Activated naive CD4-positive, alpha-beta T cell treated with anti-CD3 and anti-CD28 coated beads for 36 hours (primary cell): ENCODE measurements around the gene ZNF710. TPM values are rescaled to one million over a fixed set of nuclear protein-coding genes. Genes with fewer than 3 reads are reported as not detected.
A peak's percentile ranks its signal among the peaks of the same experiment; 100 is the strongest.
"Not testable (repeated sequence)": the region's sequence is repeated elsewhere in the genome, so short reads cannot be mapped to it uniquely, and the experiment has no call there.

Source experiments
- CTCF ChIA-PET: fragments of 350-600 bp; sonication (Branson Sonifier 250); formaldehyde crosslinking; loops from one replicate; lab custom pipeline; 2021; ENCODE audit warnings: antibody characterized with exemption; lab: Charles Lee
- DNase-seq: peaks from one replicate; pipeline ENCODE4 v3.0.0-alpha.2; 2020
- H3K27ac Mint-ChIP-seq: one replicate; pipeline ENCODE4 v1.8.0; 2021; ENCODE audit warnings: mild to moderate bottlenecking, mixed read lengths
- H3K27me3 Mint-ChIP-seq: one replicate; pipeline ENCODE4 v1.8.0; 2021; ENCODE audit warnings: low read depth, mixed read lengths
- H3K36me3 Mint-ChIP-seq: one replicate; pipeline ENCODE4 v1.8.0; 2021; ENCODE audit warnings: low read depth, mixed read lengths
- H3K4me1 Mint-ChIP-seq: one replicate; pipeline ENCODE4 v1.8.0; 2021; ENCODE audit warnings: low read depth, mixed read lengths
- H3K4me3 Mint-ChIP-seq: one replicate; pipeline ENCODE4 v1.8.0; 2021; ENCODE audit warnings: mild to moderate bottlenecking, moderate library complexity, mixed read lengths
- H3K9me3 Mint-ChIP-seq: one replicate; pipeline ENCODE4 v1.8.0; 2021; ENCODE audit warnings: mixed read lengths
- intact Hi-C: fragments of 100-400 bp; cut with micrococcal nuclease; formaldehyde crosslinking; loops from one replicate; pipeline ENCODE4 v1.15.1; 2023
- total RNA-seq, 2 experiments: library from RNA; stranded (reverse); gene quantifications; one replicate each; pipeline ENCODE4 v1.2.3, GENCODE V29; 2021

ZNF710 gene, protein sequence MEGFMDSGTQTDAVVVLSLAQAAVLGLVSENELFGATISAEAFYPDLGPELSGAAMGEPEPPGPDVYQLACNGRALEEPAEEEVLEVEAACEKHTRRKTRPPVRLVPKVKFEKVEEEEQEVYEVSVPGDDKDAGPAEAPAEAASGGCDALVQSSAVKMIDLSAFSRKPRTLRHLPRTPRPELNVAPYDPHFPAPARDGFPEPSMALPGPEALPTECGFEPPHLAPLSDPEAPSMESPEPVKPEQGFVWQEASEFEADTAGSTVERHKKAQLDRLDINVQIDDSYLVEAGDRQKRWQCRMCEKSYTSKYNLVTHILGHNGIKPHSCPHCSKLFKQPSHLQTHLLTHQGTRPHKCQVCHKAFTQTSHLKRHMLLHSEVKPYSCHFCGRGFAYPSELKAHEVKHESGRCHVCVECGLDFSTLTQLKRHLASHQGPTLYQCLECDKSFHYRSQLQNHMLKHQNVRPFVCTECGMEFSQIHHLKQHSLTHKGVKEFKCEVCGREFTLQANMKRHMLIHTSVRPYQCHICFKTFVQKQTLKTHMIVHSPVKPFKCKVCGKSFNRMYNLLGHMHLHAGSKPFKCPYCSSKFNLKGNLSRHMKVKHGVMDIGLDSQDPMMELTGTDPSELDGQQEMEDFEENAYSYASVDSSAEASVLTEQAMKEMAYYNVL
- total RNA-seq: 10 to 100 TPM; 17.3 to 19.8 TPM

DNA sequence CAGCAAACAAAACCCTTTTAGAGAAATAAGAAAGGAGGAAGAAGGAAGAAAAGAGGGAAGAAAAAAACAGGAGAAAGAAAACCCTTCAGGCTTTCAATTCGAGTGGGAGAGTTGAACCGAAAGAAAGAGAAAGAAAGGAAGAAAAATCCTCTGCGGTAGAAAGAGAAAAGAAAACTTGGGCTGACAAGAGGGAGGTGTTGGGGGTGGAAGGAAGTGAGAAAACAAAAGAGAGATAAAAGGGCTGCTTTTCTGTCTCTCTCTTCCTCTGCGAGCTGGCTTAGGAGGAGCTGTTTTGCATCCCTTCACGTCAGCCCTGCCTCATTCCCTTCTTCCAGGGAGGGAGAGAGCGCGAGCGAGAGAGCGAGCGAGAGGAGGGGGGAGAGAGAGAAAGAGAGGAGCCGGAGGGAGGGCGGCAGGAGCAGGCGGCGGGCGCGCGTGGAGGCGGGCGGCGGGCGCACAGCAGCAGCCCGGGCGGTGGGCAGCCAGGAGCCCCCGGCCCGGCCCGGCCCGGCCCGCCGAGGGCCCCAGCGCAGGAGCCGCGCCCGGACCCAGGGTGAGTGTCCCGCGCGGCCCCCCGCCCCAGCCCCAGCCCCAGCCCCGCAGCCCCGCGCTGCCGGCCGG, at the start of gene ZNF710:
Gene ZNF710, plus strand, starts transcription at position 263 of the 621 bp plus-strand sequence. CDS start 65,814 bp downstream, outside the sequence.
- no peaks in the 10 kb centered on the region for H3K27me3 Mint-ChIP-seq
- peak; percentile 55 for DNase-seq
- intact Hi-C loops: loop anchor here (5.0 to 10.0 kb wide), 3 partner anchors 231 to 1376 kb away; partner anchors contain the start of genes AEN, CIB1, GDPGP1 and NGRN
- CTCF ChIA-PET: interaction anchor here (1.1 kb wide), 1 partner anchor 9 kb away, joined by 4 read pairs; no protein-coding TSS in a partner anchor
- H3K4me1 Mint-ChIP-seq: peaks cover 50% of the 10 kb centered on the region
- H3K9me3 Mint-ChIP-seq: no peaks in the 10 kb centered on the region
- H3K4me3 Mint-ChIP-seq: peak within 1 kb of the TSS; percentile 98
- peak within 1 kb of the TSS; percentile 97 for H3K27ac Mint-ChIP-seq
- H3K36me3 Mint-ChIP-seq: peaks cover 1% of the 10 kb centered on the region

DNA sequence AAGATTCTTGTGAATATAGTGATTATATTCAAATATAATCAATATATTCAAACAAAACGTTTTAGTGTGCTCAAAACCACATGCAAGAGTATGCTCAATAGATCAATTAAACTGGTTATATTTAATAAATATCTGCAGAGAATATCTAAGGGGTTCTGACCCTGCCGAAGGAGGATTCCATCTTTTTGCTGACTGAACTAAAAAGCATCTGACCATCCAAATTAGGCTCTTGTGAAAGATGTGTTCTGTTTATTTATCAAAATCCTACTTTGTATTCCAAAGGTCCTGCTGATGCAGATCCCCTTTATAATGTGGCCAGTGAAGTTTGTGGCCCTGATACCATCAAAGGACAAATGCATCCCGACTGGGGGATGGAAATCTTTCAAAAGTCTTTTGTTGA, 46.6 kb upstream of the ZNF710 start:
- no peak for DNase-seq
- CTCF ChIA-PET: no interaction called here
- H3K4me3 Mint-ChIP-seq: no peak overlapping the region
- H3K9me3 Mint-ChIP-seq: peaks cover 4% of the 10 kb centered on the region
- no peaks in the 10 kb centered on the region for H3K4me1 Mint-ChIP-seq
- H3K27ac Mint-ChIP-seq: no peak overlapping the region
- no peaks in the 10 kb centered on the region for H3K36me3 Mint-ChIP-seq
- intact Hi-C loops: no loop called here
- no peaks in the 10 kb centered on the region for H3K27me3 Mint-ChIP-seq

DNA sequence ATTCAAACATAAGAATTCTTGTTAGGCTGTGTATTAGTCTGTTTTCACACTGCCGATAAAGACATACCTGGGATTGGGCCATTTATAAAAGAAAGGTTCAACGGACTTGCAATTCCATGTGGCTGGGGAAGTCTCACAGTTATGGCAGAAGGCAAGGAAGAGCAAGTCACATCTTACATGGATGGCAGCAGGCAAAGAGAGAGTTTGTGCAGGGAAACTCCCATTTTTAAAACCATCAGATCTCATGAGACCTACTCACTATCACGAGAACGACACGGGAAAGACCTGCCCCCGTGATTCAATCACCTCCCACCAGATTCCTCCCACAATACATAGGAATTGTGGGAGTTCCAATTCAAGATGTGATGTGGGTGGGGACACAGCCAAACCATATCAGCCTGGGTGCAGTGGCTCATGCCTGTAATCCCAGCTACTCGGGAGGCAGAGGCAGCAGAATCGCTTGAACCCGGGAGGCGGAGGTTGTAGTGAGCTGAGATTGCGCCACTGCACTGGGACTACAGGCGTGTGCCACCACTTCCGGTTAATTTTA, 45.6 kb upstream of the ZNF710 start:
- H3K4me1 Mint-ChIP-seq, intact Hi-C loops, H3K4me3 Mint-ChIP-seq, CTCF ChIA-PET, H3K27ac Mint-ChIP-seq, H3K9me3 Mint-ChIP-seq, DNase-seq, H3K36me3 Mint-ChIP-seq, H3K27me3 Mint-ChIP-seq: not testable (repeated sequence)

DNA sequence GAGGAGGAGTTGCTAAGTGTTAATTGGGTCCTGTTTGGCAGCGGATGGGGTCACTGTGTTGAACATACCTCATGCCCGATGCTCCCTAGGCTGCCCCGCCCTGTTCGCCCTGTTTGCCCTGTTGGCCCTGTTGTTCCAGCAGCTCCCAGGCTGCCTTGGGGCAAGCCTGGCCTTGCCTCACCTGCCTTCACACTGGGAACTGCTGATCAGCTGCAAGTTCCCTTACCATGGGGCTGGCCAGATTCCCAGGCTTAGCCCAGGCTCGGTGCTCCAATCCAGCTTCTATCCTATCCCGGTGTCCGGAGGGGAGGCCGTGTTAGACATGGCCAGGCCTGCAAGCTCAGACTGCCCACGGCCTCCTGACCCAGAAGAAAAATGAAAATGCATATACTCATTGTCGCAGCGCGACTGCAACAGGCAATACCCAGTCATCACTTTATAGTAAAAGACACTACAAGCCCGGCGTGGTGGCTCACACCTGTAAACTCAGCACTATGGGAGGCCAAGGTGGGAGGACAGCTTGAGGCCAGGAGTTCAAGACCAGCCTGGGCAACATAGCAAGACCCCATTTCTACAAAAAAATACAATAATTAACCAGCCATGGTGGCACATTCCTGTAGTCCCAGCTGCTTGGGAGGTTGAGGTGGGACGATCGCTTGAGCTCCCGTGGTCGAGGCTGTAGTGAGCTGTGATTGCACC, 42.9 kb upstream of the ZNF710 start:
- H3K4me1 Mint-ChIP-seq: no peaks in the 10 kb centered on the region
- intact Hi-C loops: no loop called here
- peaks cover 4% of the 10 kb centered on the region for H3K9me3 Mint-ChIP-seq
- H3K4me3 Mint-ChIP-seq: no peak overlapping the region
- H3K36me3 Mint-ChIP-seq: no peaks in the 10 kb centered on the region
- no peaks in the 10 kb centered on the region for H3K27me3 Mint-ChIP-seq
- no peak overlapping the region for H3K27ac Mint-ChIP-seq
- DNase-seq: no peak
- CTCF ChIA-PET: interaction anchor here (1.1 to 1.4 kb wide), 2 partner anchors 11 to 83 kb away, joined by 3 read pairs; no protein-coding TSS in a partner anchor

DNA sequence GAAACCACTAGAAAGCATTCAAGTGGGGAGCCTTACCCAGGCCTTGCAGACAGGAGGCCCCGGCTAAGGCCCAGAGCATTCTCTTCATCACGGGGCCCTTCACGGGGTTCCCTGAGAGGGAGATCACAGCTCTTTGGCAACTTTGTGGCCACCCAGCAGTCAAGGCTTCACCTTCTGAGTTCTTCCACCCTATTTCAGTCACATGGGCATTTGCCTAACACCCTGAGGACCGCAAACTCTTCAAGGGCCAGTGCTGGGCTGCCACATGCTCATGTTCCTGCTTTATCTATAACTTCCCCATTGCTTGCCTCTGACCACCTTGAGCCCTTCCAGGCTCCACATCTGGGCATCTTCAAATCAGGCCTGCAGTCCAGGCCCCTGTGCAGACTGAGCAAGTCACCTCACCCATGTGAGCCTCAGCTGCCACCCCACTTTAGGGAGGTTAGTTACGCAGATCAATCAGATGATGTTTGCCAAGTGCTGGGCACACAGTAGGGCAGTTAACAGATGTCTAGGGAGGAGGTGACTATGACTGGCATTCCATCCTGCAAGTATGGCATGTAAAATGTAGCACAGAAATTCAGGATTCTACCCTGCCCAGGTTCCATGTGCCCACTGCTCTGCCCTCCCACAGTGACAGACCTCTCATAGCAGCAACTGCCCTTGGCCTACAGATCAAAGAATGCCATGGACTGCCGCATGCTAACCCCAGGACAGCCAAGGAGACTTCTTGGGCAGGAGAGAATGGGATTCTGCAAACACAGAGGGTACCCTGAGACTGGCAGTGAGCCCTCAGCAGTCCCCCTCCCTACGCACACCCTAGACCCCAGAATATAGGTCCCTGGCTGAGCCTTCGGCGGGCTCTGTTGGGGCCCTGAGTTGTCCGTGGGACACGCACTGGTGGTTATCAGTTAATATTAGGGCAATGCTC, 37.6 kb upstream of the ZNF710 start:
- DNase-seq: no peak
- H3K4me1 Mint-ChIP-seq: no peaks in the 10 kb centered on the region
- no peaks in the 10 kb centered on the region for H3K27me3 Mint-ChIP-seq
- CTCF ChIA-PET: interaction anchor here (0.6 kb wide), 1 partner anchor 126 kb away, joined by 6 read pairs; no protein-coding TSS in a partner anchor
- no peak overlapping the region for H3K27ac Mint-ChIP-seq
- H3K9me3 Mint-ChIP-seq: no peaks in the 10 kb centered on the region
- no peak overlapping the region for H3K4me3 Mint-ChIP-seq
- no peaks in the 10 kb centered on the region for H3K36me3 Mint-ChIP-seq
- intact Hi-C loops: no loop called here

DNA sequence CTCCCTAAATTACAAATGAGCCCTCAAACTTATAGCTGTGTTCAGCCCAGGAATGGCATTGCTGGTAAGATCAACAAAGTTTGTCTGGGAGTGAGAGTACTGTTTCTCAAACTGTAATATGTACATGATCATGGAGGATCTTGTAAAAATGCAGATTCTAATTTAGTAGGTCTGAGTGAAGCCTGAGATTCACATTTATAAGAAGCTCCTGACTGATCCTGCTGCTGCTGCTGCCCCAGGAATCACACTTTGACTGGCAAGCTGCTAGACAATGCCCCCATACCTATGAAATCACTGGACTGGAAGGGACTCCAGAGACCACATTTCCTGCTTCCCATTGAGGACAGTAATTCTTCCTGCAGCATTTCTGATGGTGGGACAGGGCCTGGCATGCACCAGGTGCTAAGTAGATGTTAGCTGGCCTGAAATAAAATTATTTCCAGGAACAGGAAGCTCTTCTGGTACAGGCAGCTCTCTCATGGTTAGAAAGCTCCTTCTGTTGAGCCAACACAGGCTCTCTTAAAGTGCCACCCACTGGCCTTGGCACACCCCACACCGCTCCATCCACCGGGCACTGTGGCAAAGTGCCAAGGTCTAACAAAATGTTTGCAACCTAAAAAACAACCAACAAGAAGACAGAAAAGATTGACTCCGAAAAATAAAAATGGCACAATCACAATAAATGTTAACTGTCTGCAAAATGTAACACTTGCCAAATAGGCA, 36.7 kb upstream of the ZNF710 start:
- H3K4me1 Mint-ChIP-seq: no peaks in the 10 kb centered on the region
- no peaks in the 10 kb centered on the region for H3K27me3 Mint-ChIP-seq
- no peak for DNase-seq
- no peak overlapping the region for H3K4me3 Mint-ChIP-seq
- no peaks in the 10 kb centered on the region for H3K36me3 Mint-ChIP-seq
- CTCF ChIA-PET: no interaction called here
- intact Hi-C loops: no loop called here
- H3K27ac Mint-ChIP-seq: no peak overlapping the region
- no peaks in the 10 kb centered on the region for H3K9me3 Mint-ChIP-seq

DNA sequence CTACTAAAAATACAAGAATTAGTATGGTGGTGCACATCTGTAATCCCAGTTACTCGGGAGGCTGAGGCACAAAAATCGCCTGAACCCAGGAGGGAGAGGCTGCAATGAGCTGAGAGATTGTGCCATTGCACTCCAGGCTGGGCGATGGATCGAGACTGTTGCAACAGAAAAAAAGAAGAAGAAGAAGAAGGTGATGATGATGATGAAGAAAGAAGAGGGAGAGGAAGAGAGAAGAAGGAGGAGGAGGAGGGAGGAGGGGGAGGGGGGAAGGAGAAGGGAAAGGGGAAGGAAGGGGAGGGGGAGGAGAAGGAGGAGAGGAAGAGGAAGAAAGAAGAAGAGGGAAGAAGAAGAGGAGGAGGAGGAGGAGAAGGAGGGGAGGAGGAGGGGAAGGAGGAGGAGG, 33.2 kb upstream of the ZNF710 start:
- Mint-ChIP-seq H3K4me1 (no peaks in the 10 kb centered on the region), H3K9me3 (no peaks in the 10 kb centered on the region), H3K27me3 (no peaks in the 10 kb centered on the region), H3K4me3 (no peak overlapping the region), H3K36me3 (no peaks in the 10 kb centered on the region), H3K27ac (no peak overlapping the region)
- CTCF ChIA-PET: no interaction called here
- intact Hi-C loops: no loop called here
- DNase-seq: no peak

DNA sequence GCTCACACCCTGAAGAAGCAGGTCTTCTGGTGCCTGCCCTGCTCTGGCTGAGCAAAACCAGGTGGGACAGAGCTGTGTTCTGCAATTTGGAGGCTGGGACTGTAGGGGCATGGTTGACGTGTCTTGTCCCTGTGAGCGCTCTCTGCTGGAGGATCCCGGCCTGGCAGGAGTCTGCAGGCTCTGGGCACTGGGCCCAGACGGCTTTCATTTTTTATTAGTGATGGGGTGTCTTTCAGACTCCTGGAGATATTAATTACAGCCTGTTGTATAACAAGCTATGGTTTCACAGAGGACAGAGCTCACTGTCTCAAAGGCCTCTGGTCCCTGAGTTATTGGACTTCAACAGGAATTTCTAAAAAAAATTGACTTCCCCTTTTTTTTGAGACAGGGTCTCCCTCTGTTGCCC, 29.5 kb upstream of the ZNF710 start:
- Mint-ChIP-seq H3K9me3 (no peaks in the 10 kb centered on the region), H3K27me3 (no peaks in the 10 kb centered on the region), H3K4me1 (no peaks in the 10 kb centered on the region), H3K27ac (no peak overlapping the region), H3K36me3 (no peaks in the 10 kb centered on the region), H3K4me3 (no peak overlapping the region)
- CTCF ChIA-PET: interaction anchor here (1.3 to 1.6 kb wide), 2 partner anchors 73 to 84 kb away, joined by 3 to 6 read pairs; no protein-coding TSS in a partner anchor
- intact Hi-C loops: no loop called here
- DNase-seq: peak; percentile 64

DNA sequence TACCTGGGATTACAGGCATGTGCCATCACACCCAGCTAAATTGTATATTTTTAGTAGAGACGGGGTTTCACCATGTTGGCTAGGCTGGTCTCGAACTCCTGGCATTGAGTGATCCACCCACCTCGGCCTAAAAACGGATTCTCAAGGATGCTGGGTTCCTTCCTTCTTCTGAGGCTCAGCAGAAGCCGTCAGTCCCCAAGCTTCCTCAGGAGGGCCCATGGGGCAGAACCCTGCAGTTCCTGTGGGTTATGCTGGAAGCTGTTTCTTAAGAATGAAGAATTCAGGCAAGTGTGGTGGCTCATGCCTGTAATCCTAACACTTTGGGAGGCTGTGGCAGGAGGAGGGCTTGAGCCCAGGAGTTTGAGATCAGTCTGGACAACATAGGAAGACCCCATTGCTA, 29.0 kb upstream of the ZNF710 start:
- Mint-ChIP-seq H3K4me3 (no peak overlapping the region), H3K27me3 (no peaks in the 10 kb centered on the region), H3K36me3 (no peaks in the 10 kb centered on the region), H3K9me3 (no peaks in the 10 kb centered on the region), H3K4me1 (no peaks in the 10 kb centered on the region), H3K27ac (no peak overlapping the region)
- intact Hi-C loops: no loop called here
- CTCF ChIA-PET: interaction anchor here (0.5 to 1.6 kb wide), 4 partner anchors 67 to 240 kb away, joined by 3 to 6 read pairs (median 3); no protein-coding TSS in a partner anchor
- DNase-seq: no peak

DNA sequence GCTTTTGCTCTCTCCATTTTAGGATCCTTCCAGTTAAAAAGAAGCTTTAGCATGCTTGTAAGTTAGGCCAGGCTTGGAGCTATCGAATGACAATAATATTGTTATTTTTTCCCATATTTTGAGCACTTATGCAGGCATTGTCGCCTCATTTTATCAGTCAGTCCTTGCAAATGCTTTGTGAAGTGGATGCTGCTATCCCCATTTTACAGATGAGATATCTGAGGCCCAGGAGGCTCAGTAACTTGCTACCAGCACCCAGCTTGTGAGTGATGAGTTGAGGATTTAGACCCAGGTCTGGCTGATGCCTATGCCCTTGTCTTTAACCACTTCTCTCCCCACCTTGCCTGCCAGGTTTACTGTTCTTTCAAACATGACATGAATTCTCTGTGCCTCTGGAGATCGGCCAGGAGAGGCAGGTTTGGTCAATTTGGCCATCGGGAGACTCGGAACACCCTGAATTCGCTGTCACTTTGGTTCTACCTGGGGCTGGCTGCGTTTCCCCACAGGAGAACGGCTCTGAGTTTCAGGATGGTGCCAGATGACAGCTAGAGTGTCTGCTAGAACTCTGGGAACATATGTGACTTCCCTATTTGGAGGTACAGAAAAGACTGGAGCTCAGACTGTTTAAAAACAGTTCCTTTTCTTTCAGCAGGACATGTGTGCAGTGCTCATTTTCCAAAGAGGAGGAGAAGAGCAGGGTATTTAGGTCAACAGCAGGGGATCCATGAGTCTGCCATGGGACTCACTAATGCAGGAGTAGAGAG, 25.5 kb upstream of the ZNF710 start:
- no peaks in the 10 kb centered on the region for H3K4me1 Mint-ChIP-seq
- no peaks in the 10 kb centered on the region for H3K27me3 Mint-ChIP-seq
- CTCF ChIA-PET: interaction anchor here (0.8 to 1.1 kb wide), 4 partner anchors 12 to 215 kb away, joined by 3 read pairs; no protein-coding TSS in a partner anchor
- no peaks in the 10 kb centered on the region for H3K36me3 Mint-ChIP-seq
- no peak for DNase-seq
- H3K9me3 Mint-ChIP-seq: no peaks in the 10 kb centered on the region
- no peak overlapping the region for H3K4me3 Mint-ChIP-seq
- no peak overlapping the region for H3K27ac Mint-ChIP-seq
- intact Hi-C loops: no loop called here
